PC-9 (cell line): ENCODE data around the gene RNF31.

Experiments used
- EZH2 ChIP-seq: fragments of 200-600 bp; sonication (generic); IDR thresholded peaks from 2 replicates; pipeline ENCODE4 v1.8.0; 2017; ENCODE audit warnings: antibody characterized with exemption, low read depth
- TF ChIP-seq, protein P1 (sequence below): fragments of 200-600 bp; sonication (generic); conservative IDR thresholded peaks from 2 replicates; pipeline ENCODE4 v1.6.1; 2017; ENCODE audit warnings: mixed run types, antibody characterized with exemption, mild to moderate bottlenecking, moderate library complexity

DNA sequence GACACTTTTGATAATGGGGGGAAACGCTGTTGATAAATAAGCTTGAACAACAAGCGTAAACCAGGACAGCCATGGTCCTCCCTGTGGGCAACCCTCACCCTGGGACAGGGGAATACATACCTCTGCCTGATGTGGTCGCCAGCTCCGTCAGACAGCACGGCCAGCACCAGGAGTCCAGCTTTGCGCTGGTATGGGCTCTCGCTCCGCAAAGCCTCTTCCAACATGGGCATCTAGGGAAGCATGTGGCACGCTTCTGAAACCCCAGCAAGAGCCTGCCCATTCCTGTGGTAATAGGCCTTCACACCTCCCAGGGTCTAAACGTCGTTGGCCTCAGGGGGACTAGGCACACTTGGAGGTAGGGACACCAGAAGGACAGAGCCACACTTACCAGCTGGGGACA lies 38.4 kb downstream of the RNF31 start:
- TF ChIP-seq, protein P1, sequence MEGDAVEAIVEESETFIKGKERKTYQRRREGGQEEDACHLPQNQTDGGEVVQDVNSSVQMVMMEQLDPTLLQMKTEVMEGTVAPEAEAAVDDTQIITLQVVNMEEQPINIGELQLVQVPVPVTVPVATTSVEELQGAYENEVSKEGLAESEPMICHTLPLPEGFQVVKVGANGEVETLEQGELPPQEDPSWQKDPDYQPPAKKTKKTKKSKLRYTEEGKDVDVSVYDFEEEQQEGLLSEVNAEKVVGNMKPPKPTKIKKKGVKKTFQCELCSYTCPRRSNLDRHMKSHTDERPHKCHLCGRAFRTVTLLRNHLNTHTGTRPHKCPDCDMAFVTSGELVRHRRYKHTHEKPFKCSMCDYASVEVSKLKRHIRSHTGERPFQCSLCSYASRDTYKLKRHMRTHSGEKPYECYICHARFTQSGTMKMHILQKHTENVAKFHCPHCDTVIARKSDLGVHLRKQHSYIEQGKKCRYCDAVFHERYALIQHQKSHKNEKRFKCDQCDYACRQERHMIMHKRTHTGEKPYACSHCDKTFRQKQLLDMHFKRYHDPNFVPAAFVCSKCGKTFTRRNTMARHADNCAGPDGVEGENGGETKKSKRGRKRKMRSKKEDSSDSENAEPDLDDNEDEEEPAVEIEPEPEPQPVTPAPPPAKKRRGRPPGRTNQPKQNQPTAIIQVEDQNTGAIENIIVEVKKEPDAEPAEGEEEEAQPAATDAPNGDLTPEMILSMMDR, result no peak
- no peak for TF ChIP-seq EZH2
